ENCODE results near the gene PAPSS2. TPM values are rescaled to one million over a fixed set of nuclear protein-coding genes. Genes with fewer than 3 reads are reported as not detected.
A peak's percentile ranks its signal among the peaks of the same experiment; 100 is the strongest.
"Not testable (repeated sequence)": the region's sequence is repeated elsewhere in the genome, so short reads cannot be mapped to it uniquely, and the experiment has no call there.

The PAPSS2 gene
- total and polyA plus RNA-seq, 2 experiments from 2014 or later: 38.3 to 58.0 TPM

- Histone ChIP-seq H3K27ac (peak overlapping the region; percentile 92), H3K9me2 (replicated peaks; ENCODE audit: insufficient read depth) (no peaks in the 10 kb centered on the region), H3K79me2 (no peaks in the 10 kb centered on the region), H3K9me3 (ENCODE audit: low read depth) (no peaks in the 10 kb centered on the region), H3K4me1 (ENCODE audit: insufficient read depth) (peaks cover 16% of the 10 kb centered on the region), H2AFZ (no peak overlapping the region), H4K20me1 (ENCODE audit: insufficient read depth, poor library complexity, severe bottlenecking) (no peaks in the 10 kb centered on the region), H3K27me3 (no peaks in the 10 kb centered on the region), H3K4me3 (no peak overlapping the region), H3K4me2 (no peak overlapping the region), H3K36me3 (replicated peaks; ENCODE audit: insufficient read depth, low read depth) (no peaks in the 10 kb centered on the region)
- no peak for DNase-seq (ENCODE audit: low spot score)
- TF ChIP-seq EZH2 (IDR thresholded peaks at IDR 0.05; ENCODE audit: borderline replicate concordance): no peak
- TF ChIP-seq EZH2phosphoT487 (IDR thresholded peaks at IDR 0.05; ENCODE audit: low read depth, severe bottlenecking, unreplicated experiment): no peak
- TF ChIP-seq, protein P1, sequence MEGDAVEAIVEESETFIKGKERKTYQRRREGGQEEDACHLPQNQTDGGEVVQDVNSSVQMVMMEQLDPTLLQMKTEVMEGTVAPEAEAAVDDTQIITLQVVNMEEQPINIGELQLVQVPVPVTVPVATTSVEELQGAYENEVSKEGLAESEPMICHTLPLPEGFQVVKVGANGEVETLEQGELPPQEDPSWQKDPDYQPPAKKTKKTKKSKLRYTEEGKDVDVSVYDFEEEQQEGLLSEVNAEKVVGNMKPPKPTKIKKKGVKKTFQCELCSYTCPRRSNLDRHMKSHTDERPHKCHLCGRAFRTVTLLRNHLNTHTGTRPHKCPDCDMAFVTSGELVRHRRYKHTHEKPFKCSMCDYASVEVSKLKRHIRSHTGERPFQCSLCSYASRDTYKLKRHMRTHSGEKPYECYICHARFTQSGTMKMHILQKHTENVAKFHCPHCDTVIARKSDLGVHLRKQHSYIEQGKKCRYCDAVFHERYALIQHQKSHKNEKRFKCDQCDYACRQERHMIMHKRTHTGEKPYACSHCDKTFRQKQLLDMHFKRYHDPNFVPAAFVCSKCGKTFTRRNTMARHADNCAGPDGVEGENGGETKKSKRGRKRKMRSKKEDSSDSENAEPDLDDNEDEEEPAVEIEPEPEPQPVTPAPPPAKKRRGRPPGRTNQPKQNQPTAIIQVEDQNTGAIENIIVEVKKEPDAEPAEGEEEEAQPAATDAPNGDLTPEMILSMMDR (IDR thresholded peaks at IDR 0.05; ENCODE audit: poor library complexity): no peak
- WGBS (ENCODE audit: low lambda C conversion rate, missing lambda C conversion rate): 54% methylated on average over 5 of the region's 5 CpGs
Measured at GRCh38 chr10:87619705-87620104, 40.0 kb upstream of the PAPSS2 start.

DNA sequence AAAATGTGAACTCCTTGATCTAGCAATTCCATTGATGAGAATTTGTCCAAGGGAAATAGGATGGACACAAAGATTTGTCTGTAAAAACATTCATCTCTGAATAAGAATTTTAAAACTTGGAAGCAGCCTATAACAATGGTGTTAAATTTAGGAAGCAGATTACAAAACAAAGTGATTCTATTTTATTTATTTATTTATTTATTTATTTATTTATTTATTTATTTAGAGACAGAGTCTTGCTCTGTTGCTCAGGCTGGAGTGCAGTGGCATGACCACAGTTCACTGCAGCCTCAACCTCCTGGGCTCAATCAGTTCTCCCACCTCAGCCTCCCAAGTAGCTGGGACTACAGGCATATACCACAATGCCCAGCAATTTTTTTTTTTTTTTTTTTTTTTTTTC lies 38.2 kb upstream of the PAPSS2 start:
- not testable (repeated sequence) for H2AFZ ChIP-seq; H3K36me3 ChIP-seq (replicated peaks; ENCODE audit: insufficient read depth, low read depth); H3K9me3 ChIP-seq (ENCODE audit: low read depth); H3K27ac ChIP-seq; H3K4me3 ChIP-seq; H3K4me2 ChIP-seq; H3K79me2 ChIP-seq; DNase-seq (ENCODE audit: low spot score); H4K20me1 ChIP-seq (ENCODE audit: insufficient read depth, poor library complexity, severe bottlenecking); H3K27me3 ChIP-seq; H3K9me2 ChIP-seq (replicated peaks; ENCODE audit: insufficient read depth)
- H3K4me1 ChIP-seq (ENCODE audit: insufficient read depth): peaks cover 16% of the 10 kb centered on the region

- no peak for DNase-seq (ENCODE audit: low spot score)
- 86% methylated on average over 7 of the region's 7 CpGs for WGBS (ENCODE audit: low lambda C conversion rate, missing lambda C conversion rate)
- Histone ChIP-seq H3K4me2 (no peak overlapping the region), H3K27ac (no peak overlapping the region), H2AFZ (no peak overlapping the region), H3K27me3 (no peaks in the 10 kb centered on the region), H3K4me3 (no peak overlapping the region), H4K20me1 (ENCODE audit: insufficient read depth, poor library complexity, severe bottlenecking) (no peaks in the 10 kb centered on the region), H3K9me2 (replicated peaks; ENCODE audit: insufficient read depth) (no peaks in the 10 kb centered on the region), H3K79me2 (no peaks in the 10 kb centered on the region), H3K4me1 (ENCODE audit: insufficient read depth) (peaks cover 16% of the 10 kb centered on the region), H3K36me3 (replicated peaks; ENCODE audit: insufficient read depth, low read depth) (no peaks in the 10 kb centered on the region), H3K9me3 (ENCODE audit: low read depth) (no peaks in the 10 kb centered on the region)
- TF ChIP-seq, protein P1 (IDR thresholded peaks at IDR 0.05; ENCODE audit: poor library complexity): no peak
- TF ChIP-seq EZH2phosphoT487 (IDR thresholded peaks at IDR 0.05; ENCODE audit: low read depth, severe bottlenecking, unreplicated experiment): no peak
- no peak for TF ChIP-seq EZH2 (IDR thresholded peaks at IDR 0.05; ENCODE audit: borderline replicate concordance)
Measured at GRCh38 chr10:87622314-87623004, 37.2 kb upstream of the PAPSS2 start.

DNA sequence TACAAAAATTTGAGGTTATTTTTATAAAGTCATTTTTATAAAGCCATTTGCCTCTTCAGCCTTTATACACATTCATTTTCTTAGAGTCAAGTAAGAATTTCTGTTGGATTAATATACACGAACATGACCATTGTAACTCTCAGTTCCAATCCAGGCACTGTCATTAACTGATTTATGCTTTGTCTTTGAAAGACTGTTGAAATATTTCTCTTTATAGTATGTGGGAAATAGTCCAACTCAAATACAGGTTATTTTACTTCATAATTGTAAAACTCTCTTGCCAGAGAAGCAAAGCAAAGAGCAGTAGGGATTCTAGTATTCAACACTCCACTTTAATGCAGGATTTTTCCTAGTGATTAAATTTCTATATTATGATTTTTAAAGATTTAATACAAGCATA lies 36.5 kb upstream of the PAPSS2 start:
- Histone ChIP-seq H4K20me1 (ENCODE audit: insufficient read depth, poor library complexity, severe bottlenecking) (no peaks in the 10 kb centered on the region), H3K9me3 (ENCODE audit: low read depth) (no peaks in the 10 kb centered on the region), H3K36me3 (replicated peaks; ENCODE audit: insufficient read depth, low read depth) (no peaks in the 10 kb centered on the region), H3K4me1 (ENCODE audit: insufficient read depth) (peaks cover 16% of the 10 kb centered on the region), H3K4me3 (no peak overlapping the region), H3K27ac (no peak overlapping the region), H3K79me2 (no peaks in the 10 kb centered on the region), H3K4me2 (no peak overlapping the region), H3K9me2 (replicated peaks; ENCODE audit: insufficient read depth) (no peaks in the 10 kb centered on the region), H3K27me3 (no peaks in the 10 kb centered on the region), H2AFZ (no peak overlapping the region)
- TF ChIP-seq EZH2phosphoT487 (IDR thresholded peaks at IDR 0.05; ENCODE audit: low read depth, severe bottlenecking, unreplicated experiment) (no peak), EZH2 (IDR thresholded peaks at IDR 0.05; ENCODE audit: borderline replicate concordance) (no peak)
- TF ChIP-seq, protein P1 (IDR thresholded peaks at IDR 0.05; ENCODE audit: poor library complexity): no peak
- 86% methylated on average over 1 of the region's 1 CpG for WGBS (ENCODE audit: low lambda C conversion rate, missing lambda C conversion rate)
- no peak for DNase-seq (ENCODE audit: low spot score)
